IMR-90 (cell line): ENCODE measurements around the gene HSPB1. TPM values are rescaled to one million over a fixed set of nuclear protein-coding genes. Genes with fewer than 3 reads are reported as not detected.
"Not testable (repeated sequence)": the region's sequence is repeated elsewhere in the genome, so short reads cannot be mapped to it uniquely, and the experiment has no call there.

ENCODE experiments used
- ATAC-seq: fragments of 200-7000 bp; cut with Tn5 transposase; 2 replicates; pipeline ENCODE4 v1.9.1; 2020; ENCODE audit warnings: low read depth, mild to moderate bottlenecking, moderate library complexity
- BruUV-seq: library from RNA; stranded (reverse); fragments of 400-500 nt; replicated peaks from 2 replicates; lab custom pipeline; 2021; lab: Mats Ljungman, UMichigan
- CTCF ChIA-PET: fragments of 300-600 bp; formaldehyde crosslinking; extraction: SDS; loops from one replicate; lab custom pipeline; 2021; ENCODE audit warnings: antibody characterized with exemption; lab: Yijun Ruan, JAX
- POLR2A ChIA-PET: fragments of 300-600 bp; sonication (Branson Sonifier 250); formaldehyde crosslinking; loops from one replicate; lab custom pipeline; 2022; ENCODE audit warnings: antibody characterized with exemption; ENCODE audit not compliant: unreplicated experiment; lab: Charles Lee
- DNase-seq: peaks from one replicate; pipeline ENCODE4 v3.0.0; 2013
- H2AFZ ChIP-seq: replicated peaks from 2 replicates; pipeline ENCODE3; 2013; ENCODE audit warnings: low read length, mild to moderate bottlenecking; ENCODE audit not compliant: poor library complexity
- H2AK5ac ChIP-seq: 2 replicates; pipeline ENCODE4 v1.6.1; 2013; ENCODE audit warnings: low read depth, low read length, inconsistent platforms
- H2AK9ac ChIP-seq: replicated peaks from 2 replicates; pipeline ENCODE3; 2013; ENCODE audit warnings: mild to moderate bottlenecking, low read depth, low read length, moderate library complexity; ENCODE audit not compliant: poor library complexity
- H2BK120ac ChIP-seq: 2 replicates; pipeline ENCODE4 v1.6.1; 2013; ENCODE audit warnings: low read depth, low read length, inconsistent platforms
- H2BK15ac ChIP-seq: 3 replicates; pipeline ENCODE4 v1.6.1; 2013; ENCODE audit warnings: low read depth, low read length, inconsistent platforms
- H2BK20ac ChIP-seq: 2 replicates; pipeline ENCODE4 v1.6.1; 2013; ENCODE audit warnings: low read depth, mild to moderate bottlenecking, inconsistent platforms, low read length, moderate library complexity
- H2BK5ac ChIP-seq: 2 replicates; pipeline ENCODE4 v1.6.1; 2013; ENCODE audit warnings: mild to moderate bottlenecking, low read depth, low read length, inconsistent platforms; ENCODE audit not compliant: poor library complexity, severe bottlenecking
- H3K14ac ChIP-seq: replicated peaks from 2 replicates; pipeline ENCODE4 v1.6.1; 2013; ENCODE audit warnings: low read depth, low read length, inconsistent platforms
- H3K18ac ChIP-seq: 2 replicates; pipeline ENCODE4 v1.6.1; 2013; ENCODE audit warnings: low read depth, low read length, control low read depth
- H3K23ac ChIP-seq: 2 replicates; pipeline ENCODE4 v1.6.1; 2013; ENCODE audit warnings: low read depth, low read length, inconsistent platforms
- H3K27ac ChIP-seq: 2 replicates; pipeline ENCODE4 v1.5.1; 2013; ENCODE audit warnings: mild to moderate bottlenecking, control low read depth, low read length; ENCODE audit not compliant: insufficient read depth
- H3K27me3 ChIP-seq: 2 replicates; pipeline ENCODE4 v1.6.1; 2013; ENCODE audit warnings: low read length; ENCODE audit not compliant: control insufficient read depth, insufficient read depth
- H3K36me3 ChIP-seq: 2 replicates; pipeline ENCODE4 v1.6.1; 2013; ENCODE audit warnings: low read length, mixed read lengths; ENCODE audit not compliant: control insufficient read depth, insufficient read depth
- H3K4ac ChIP-seq: 2 replicates; pipeline ENCODE4 v1.6.1; 2013; ENCODE audit warnings: low read depth, low read length, inconsistent platforms
- H3K4me1 ChIP-seq: 2 replicates; pipeline ENCODE4 v1.6.1; 2013; ENCODE audit warnings: low read length, mixed read lengths; ENCODE audit not compliant: control insufficient read depth, insufficient read depth
- H3K4me2 ChIP-seq: 2 replicates; pipeline ENCODE4 v1.6.1; 2013; ENCODE audit warnings: low read depth, mild to moderate bottlenecking, control low read depth, low read length, moderate library complexity
- H3K4me3 ChIP-seq: 2 replicates; pipeline ENCODE4 v1.5.1; 2013; ENCODE audit warnings: low read depth, mild to moderate bottlenecking, control low read depth, low read length, moderate library complexity; ENCODE audit not compliant: insufficient read depth
- H3K56ac ChIP-seq: 2 replicates; pipeline ENCODE4 v1.6.1; 2013; ENCODE audit warnings: low read length, inconsistent platforms; ENCODE audit not compliant: insufficient read depth; ENCODE audit errors: extremely low read depth
- H3K79me1 ChIP-seq, 2 experiments: 2 replicates each; pipeline ENCODE4 v1.6.1; 2013; ENCODE audit warnings: low read length in 2 of 2, inconsistent platforms in 1 of 2, low read depth in 1 of 2
- H3K9ac ChIP-seq: 2 replicates; pipeline ENCODE4 v1.6.1; 2013; ENCODE audit warnings: low read depth, low read length, control low read depth
- H3K9me1 ChIP-seq: 2 replicates; pipeline ENCODE4 v1.6.1; 2013; ENCODE audit warnings: low read length, inconsistent platforms; ENCODE audit not compliant: insufficient read depth
- H3K9me3 ChIP-seq: 2 replicates; pipeline ENCODE4 v1.6.1; 2013; ENCODE audit warnings: low read length; ENCODE audit not compliant: control insufficient read depth, insufficient read depth
- H4K20me1 ChIP-seq: 2 replicates; pipeline ENCODE4 v1.6.1; 2013; ENCODE audit warnings: low read length, inconsistent platforms; ENCODE audit not compliant: insufficient read depth
- H4K5ac ChIP-seq: 2 replicates; pipeline ENCODE4 v1.6.1; 2013; ENCODE audit warnings: mild to moderate bottlenecking, low read depth, low read length, control low read depth
- H4K8ac ChIP-seq, 2 experiments: 2 replicates each; pipeline ENCODE4 v1.6.1; 2013; ENCODE audit warnings: low read depth in 2 of 2, low read length in 2 of 2, control low read depth in 1 of 2, inconsistent platforms in 1 of 2
- H4K91ac ChIP-seq: 2 replicates; pipeline ENCODE4 v1.6.1; 2013; ENCODE audit warnings: low read depth, low read length, inconsistent platforms; ENCODE audit not compliant: insufficient read depth
- WGBS, 2 experiments: methylation state at CpG; one replicate each; pipeline versions ENCODE4 v1.1.5 to v1.1.7; 2013; ENCODE audit warnings: missing lambda C conversion rate in 2 of 2; ENCODE audit not compliant: insufficient read length in 1 of 2; ENCODE audit errors: extremely low coverage in 2 of 2; 5-methylcytosine and 5-hydroxymethylcytosine counted together
- dilution Hi-C: fragments of 300-500 bp; cut with HindIII; formaldehyde crosslinking; loops from one replicate; pipeline ENCODE4 v1.14.3; 2018; ENCODE audit warnings: low sequenced_read_pairs; ENCODE audit not compliant: unreplicated experiment
- in situ Hi-C: fragments of 300-500 bp; cut with MboI; formaldehyde crosslinking; loops from 3 replicates; pipeline ENCODE4 v1.14.3; 2019; ENCODE audit warnings: low sequenced_read_pairs, inconsistent platforms, mixed read lengths
- intact Hi-C: fragments of 100-400 bp; cut with micrococcal nuclease; formaldehyde crosslinking; loops from 2 replicates; pipeline ENCODE4 v1.10.0; 2022
- polyA plus RNA-seq, 3 experiments: library from polyadenylated mRNA; depleted of rRNA; stranded (reverse); fragments of >200 nt; gene quantifications; 2 replicates each; pipeline ENCODE4 v1.2.3, GENCODE V29; 2012; ENCODE audit warnings: low replicate concordance in 1 of 3
- total RNA-seq: library from RNA; depleted of rRNA; stranded (reverse); fragments of >200 nt; gene quantifications from 2 replicates; pipeline ENCODE4 v1.2.3, GENCODE V29; 2012
- TF ChIP-seq, protein P1 (sequence below): conservative IDR thresholded peaks from 2 replicates; pipeline ENCODE4 v1.5.1; 2012; ENCODE audit warnings: mild to moderate bottlenecking, low read depth, low read length, improper control_type of control experiment

HSPB1 gene
- total and polyA plus RNA-seq, 2 of the 4 experiments (the other 2 are of a cell fraction), result 33.2 to 1,363 TPM

DNA sequence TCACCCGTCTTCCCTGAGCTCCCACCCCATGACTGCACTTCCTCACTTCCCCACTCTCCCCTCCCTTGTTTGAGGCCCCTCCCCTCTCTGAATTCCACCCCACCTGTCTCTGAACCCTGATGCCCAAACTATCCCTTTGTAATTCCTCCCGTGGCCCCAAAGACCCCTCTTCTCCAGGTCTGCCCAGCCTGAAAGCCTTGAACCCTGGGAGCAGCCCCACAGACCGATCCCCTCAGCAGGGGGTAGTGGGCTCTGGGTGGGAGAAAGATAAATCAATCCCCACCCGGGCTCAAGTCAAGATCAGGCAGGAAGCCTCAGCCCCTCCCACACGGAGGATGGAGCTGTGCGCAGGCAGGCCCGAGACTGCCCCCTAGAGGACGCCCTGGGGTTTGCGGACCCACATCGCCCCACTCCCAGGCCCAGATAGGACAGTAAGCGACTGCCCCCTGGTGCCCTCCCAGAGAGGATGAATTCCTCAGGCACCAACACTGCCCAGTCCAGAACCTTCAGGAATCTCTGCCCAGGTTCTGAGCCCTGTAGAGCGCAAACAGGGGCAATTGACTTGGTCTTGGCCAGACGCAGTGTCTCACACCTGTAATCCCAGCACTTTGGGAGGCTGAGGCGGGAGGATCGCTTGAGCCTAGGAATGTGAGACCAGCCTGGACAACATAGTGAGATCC, 11.7 kb downstream of the HSPB1 start (continued):
- TF ChIP-seq, protein P1, sequence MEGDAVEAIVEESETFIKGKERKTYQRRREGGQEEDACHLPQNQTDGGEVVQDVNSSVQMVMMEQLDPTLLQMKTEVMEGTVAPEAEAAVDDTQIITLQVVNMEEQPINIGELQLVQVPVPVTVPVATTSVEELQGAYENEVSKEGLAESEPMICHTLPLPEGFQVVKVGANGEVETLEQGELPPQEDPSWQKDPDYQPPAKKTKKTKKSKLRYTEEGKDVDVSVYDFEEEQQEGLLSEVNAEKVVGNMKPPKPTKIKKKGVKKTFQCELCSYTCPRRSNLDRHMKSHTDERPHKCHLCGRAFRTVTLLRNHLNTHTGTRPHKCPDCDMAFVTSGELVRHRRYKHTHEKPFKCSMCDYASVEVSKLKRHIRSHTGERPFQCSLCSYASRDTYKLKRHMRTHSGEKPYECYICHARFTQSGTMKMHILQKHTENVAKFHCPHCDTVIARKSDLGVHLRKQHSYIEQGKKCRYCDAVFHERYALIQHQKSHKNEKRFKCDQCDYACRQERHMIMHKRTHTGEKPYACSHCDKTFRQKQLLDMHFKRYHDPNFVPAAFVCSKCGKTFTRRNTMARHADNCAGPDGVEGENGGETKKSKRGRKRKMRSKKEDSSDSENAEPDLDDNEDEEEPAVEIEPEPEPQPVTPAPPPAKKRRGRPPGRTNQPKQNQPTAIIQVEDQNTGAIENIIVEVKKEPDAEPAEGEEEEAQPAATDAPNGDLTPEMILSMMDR, result peak; percentile 100

DNA sequence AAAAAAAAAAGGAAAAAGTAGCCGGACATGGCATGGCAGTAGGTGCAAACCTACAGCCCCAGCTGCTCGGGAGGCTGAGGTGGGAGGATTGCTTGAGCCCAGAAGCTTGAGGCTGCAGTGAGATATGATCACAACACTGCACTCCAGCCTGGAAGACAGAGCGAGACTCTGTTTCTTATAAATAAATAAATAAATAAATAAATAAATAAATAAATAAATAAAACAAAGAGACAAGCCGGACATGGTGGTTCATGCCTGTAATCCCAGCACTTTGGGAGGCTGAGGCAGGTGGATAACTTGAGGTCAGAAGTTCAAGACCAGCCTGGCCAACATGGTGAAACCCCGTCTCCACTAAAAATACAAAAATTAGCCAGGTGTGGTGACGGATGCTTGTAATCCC, 12.3 kb downstream of the HSPB1 start:
- H3K14ac ChIP-seq, H4K8ac ChIP-seq, H3K4ac ChIP-seq, H3K9me1 ChIP-seq, H2AK5ac ChIP-seq, H2BK15ac ChIP-seq, H2AFZ ChIP-seq, H3K18ac ChIP-seq, H2BK120ac ChIP-seq, H3K56ac ChIP-seq, H2AK9ac ChIP-seq, H3K23ac ChIP-seq, H3K4me1 ChIP-seq, H3K27me3 ChIP-seq, DNase-seq, H3K36me3 ChIP-seq, H3K4me3 ChIP-seq, BruUV-seq, POLR2A ChIA-PET, H3K4me2 ChIP-seq, H3K9ac ChIP-seq, H2BK20ac ChIP-seq, H3K9me3 ChIP-seq, dilution Hi-C loops, H4K5ac ChIP-seq, H4K91ac ChIP-seq, H2BK5ac ChIP-seq, ATAC-seq, H3K27ac ChIP-seq, H4K20me1 ChIP-seq: not testable (repeated sequence)
- intact Hi-C loops, result loop anchor here (1.0 to 5.0 kb wide), 4 partner anchors 23 to 136 kb away; partner anchors contain the start of gene YWHAG
- WGBS, 2 experiments, result no CpG with 5 or more reads among the region's 6 CpGs
- CTCF ChIA-PET, result interaction anchor here (0.7 to 2.0 kb wide), 3 partner anchors 22 to 52 kb away, joined by 3 to 8 read pairs (median 6); no protein-coding TSS in a partner anchor
- in situ Hi-C loops, result loop anchor here (5.0 kb wide), 1 partner anchor 132 kb away; no protein-coding TSS in a partner anchor
- H3K79me1 ChIP-seq, result peaks cover 0 to 16% of the 10 kb centered on the region in 2 experiments; a peak in 2 of 4 replicates
